LNCaP clone FGC (cell line): ENCODE results near the gene SUSD3.
"Not testable (repeated sequence)": the region's sequence is repeated elsewhere in the genome, so short reads cannot be mapped to it uniquely, and the experiment has no call there.

Source experiments
- DNase-seq: peaks from one replicate; pipeline ENCODE4 v3.0.0-alpha.2; 2011; ENCODE audit warnings: low read depth
- H3K4me3 ChIP-seq: 2 replicates; pipeline ENCODE4 v1.5.1; 2011; ENCODE audit warnings: mild to moderate bottlenecking, low read depth, low read length, control low read depth
- TF ChIP-seq, protein P1 (sequence below): IDR thresholded peaks from 2 replicates; pipeline ENCODE4 v1.5.1; 2012; ENCODE audit warnings: mild to moderate bottlenecking; ENCODE audit not compliant: control insufficient read depth, insufficient read depth; ENCODE audit errors: extremely low read depth

Gene SUSD3

DNA sequence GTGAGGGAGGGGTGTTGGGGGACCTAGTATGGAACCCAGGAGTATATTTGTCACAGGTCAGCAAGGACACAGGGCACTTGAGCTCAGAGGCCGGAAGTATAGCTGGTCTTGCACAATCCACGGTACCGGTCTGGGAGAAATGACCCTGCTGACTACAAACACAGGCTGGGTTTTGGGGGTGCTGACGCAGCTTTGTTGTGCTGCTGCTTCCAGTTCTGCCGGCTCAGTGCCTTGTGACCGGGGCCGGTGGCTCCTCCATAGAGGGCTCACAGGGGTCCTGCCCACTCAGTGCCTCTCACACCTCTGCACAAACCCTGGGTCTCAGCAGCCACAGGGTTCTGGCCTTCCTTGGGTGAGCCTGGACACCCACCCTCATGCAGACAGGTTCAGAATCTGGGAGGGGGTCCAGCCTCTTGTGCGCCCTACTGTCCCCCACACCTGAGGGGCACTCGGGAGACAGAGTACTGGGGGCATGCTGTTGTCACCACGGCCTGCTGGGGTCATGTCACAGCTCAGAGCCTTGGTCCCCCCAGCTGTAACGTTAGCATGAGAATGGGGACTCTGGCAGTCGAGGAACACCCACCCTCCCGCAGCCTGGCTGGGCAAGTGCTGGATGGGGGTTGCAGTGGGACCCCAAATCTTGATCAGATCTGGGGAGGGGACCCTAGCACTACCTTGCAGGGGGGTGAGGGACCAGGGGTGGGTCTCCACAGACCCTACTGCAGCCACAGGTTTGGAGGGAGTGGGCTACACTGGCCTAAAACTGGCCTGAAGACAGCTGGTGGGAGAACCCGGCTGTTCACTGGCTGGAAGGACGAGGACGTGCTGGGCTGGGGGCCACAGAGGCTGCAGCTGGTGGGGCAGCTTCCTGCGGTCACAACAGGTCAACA lies 57.8 kb downstream of the SUSD3 start:
- H3K4me3 ChIP-seq, result no peak overlapping the region
- no peak for DNase-seq
- TF ChIP-seq, protein P1, sequence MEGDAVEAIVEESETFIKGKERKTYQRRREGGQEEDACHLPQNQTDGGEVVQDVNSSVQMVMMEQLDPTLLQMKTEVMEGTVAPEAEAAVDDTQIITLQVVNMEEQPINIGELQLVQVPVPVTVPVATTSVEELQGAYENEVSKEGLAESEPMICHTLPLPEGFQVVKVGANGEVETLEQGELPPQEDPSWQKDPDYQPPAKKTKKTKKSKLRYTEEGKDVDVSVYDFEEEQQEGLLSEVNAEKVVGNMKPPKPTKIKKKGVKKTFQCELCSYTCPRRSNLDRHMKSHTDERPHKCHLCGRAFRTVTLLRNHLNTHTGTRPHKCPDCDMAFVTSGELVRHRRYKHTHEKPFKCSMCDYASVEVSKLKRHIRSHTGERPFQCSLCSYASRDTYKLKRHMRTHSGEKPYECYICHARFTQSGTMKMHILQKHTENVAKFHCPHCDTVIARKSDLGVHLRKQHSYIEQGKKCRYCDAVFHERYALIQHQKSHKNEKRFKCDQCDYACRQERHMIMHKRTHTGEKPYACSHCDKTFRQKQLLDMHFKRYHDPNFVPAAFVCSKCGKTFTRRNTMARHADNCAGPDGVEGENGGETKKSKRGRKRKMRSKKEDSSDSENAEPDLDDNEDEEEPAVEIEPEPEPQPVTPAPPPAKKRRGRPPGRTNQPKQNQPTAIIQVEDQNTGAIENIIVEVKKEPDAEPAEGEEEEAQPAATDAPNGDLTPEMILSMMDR, result no peak

DNA sequence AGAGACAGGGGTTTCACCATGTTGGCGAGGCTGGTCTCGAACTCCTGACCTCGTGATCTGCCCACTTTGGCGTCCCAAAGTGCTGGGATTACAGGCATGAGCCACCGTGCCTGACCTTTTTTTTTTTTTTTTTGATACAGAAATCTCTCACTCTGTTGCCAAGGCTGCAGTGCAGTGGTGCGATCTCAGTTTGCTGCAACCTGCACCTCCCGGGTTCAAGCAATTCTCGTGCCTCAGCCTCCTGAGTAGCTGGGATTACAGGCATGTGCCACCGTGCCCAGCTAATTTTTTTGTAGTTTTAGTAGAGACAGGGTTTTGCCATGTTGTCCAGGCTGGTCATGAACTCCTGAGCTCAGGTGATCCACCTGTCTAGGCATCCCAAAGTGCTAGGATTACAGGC lies 59.0 kb downstream of the SUSD3 start:
- H3K4me3 ChIP-seq, DNase-seq: not testable (repeated sequence)

DNA sequence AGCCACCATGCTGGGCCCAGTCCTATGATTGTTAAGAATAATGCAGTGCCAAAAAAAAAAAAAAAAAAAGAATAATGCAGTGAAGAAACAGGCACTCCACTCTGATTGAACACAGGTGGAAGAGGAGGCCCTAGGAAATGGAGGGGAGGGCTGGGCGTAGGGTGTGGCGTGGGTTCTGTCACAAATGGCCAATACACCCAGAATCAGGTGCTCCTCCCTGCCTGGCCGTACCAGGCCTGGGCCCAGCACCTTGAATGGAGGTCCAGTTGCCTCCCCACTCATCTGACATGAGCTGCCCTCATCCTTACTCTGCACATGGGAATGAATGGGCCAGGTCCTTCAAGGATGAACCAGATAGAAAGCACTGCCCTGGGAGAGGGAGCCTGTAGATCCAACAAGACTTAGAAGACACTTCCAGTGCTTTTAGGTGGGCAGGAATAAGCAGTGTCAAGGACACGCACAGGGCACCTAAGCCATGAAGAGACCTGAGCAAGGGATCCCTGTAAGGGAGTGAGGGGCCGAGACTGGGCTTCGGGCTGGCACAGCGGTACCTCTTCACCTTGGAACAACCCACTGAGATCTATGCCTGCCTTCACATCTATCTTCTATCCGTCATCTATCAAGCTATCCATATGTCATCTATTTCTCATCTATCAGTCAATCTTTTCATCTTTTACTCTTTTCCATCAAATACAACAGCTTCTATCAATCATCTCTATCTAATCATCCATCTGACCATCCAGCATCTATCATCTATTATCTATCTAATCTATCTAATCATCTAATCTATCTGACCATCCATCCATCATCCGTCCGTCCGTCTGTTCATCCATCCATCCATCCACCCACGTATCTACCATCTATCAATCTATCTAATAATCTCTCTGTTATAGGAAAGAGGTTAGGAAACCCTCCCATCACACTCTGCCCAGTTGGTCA lies 59.7 kb downstream of the SUSD3 start:
- DNase-seq, result no peak
- TF ChIP-seq, protein P1, result no peak
- no peak overlapping the region for H3K4me3 ChIP-seq

DNA sequence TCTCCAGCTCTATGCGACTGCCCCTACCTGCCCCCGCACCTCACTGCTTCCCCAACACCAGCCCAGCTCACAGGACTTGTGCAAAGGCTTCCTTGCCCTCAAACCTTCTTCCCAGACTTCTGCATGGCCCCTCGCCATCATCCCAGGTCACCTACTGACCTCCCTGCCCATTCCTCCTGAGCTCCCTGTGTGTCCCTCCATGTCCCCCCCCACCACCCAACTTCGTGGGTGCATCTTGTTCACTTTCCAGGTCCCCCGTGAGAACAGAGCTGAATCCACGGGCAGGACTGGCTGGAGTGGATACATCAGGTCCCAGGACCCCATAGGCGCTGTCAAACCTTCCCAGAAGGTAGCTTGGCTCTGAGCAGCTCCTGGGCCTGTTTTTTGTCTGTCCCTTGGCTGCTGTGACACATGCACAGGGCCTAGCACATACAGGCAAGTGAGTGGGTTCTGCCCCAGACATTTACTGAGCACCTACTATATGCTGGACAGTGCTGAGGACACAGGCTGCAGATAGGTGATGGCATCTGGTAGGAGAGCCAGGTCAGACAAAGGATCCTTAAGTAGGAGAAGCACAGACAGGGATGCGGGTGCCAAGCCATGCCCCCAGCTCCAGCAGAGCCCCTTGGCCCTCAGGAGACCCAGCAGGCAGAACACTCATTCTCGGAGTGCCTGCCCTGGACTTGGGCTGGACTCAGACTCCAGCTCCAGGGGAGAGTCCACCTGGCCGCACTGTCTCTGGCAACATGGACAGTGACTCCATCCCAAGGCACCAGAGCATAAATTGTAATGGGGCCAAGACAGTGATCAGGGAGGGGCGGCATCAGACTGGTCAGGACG lies 60.6 kb downstream of the SUSD3 start:
- no peak for DNase-seq
- no peak overlapping the region for H3K4me3 ChIP-seq
- TF ChIP-seq, protein P1, result no peak

DNA sequence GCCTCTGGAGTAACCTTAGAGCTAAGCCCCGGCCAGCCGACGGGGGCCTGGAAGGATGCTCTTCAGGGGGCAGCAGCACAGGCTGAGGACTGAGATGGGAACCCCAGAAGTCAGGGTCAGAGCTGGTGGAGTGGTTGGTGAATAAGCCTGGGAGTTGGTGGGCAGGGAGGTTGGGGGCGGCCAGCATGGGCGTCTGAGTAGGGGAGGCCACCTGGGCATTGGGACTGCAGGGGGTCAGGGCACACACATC lies 61.1 kb downstream of the SUSD3 start:
- no peak for DNase-seq
- no peak overlapping the region for H3K4me3 ChIP-seq
- TF ChIP-seq, protein P1, result no peak

DNA sequence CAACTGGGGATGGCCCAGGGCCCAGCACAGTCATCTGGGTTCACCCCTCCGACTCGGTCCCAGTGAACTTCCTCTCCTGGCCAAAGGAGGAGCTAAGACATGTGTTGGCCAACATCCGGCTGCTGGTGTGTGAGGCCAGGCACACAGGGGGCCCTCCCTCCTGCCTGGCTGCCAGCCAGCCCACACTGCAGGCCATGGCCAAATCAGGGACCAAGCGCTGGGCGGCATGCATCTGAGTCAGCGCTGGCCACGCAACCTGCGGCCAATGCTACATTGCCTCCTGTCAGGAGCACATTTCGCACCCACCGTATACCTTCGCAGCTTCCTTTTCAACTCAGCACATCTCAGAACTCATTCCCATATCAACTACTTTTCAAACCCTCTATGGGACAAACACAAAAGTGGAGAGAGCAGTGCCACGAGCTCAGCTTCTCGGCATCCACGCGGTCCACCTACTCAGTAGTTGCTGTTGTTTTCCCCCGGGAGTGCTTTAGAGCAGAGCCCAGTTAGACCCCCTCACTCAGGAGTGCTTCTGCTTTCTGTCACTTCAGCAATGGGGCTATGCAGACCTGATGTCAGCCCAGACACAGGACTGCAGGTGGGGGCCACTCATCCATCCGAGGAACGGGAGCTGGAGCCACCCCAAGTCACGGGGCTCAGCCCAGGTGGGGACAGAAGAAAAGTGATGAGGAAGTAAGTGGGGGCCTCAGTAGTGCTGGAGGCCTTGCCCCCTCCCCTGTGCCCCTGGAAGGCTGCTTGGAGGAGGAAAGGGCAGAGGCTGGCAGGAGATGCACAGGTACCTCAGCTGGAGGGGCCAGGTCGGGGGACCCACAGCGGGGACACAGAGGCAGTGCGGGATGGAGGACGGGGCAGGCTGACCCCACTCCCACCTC lies 61.7 kb downstream of the SUSD3 start:
- no peak overlapping the region for H3K4me3 ChIP-seq
- TF ChIP-seq, protein P1, result no peak
- DNase-seq, result no peak
